Mesenteric fat pad (tissue), 1 donor: ENCODE measurements around the gene DCUN1D4. TPM values are rescaled to one million over a fixed set of nuclear protein-coding genes. Genes with fewer than 3 reads are reported as not detected.

Source experiments
- DNase-seq: peaks from one replicate; pipeline ENCODE4 v3.0.0-alpha.2; 2020; ENCODE audit warnings: low spot score
- total RNA-seq: library from RNA; stranded (reverse); fragmentation: NEBNext Ultra II Directional; extraction: Animal tissue kit (Norgen Biotek cat#: 25700); gene quantifications from one replicate; pipeline ENCODE4 v1.2.1, GENCODE V29; 2021
- donor health status: DM: yes; HTN: yes; CAD: no.

The DCUN1D4 gene
- total RNA-seq, 1 donor from 2014 or later = 59.1 TPM

GRCh38 chr4:51963841-51964517 lies 121.0 kb downstream of the DCUN1D4 start:
- DNase-seq = no peak

- DNase-seq = no peak
These were observed 122.9 kb downstream of the DCUN1D4 start for GRCh38 chr4:51965862-51966261.

Other genes with a start within 250 kb of the DCUN1D4 start
- 0.42 TPM for gene LRRC66, start 177.2 kb downstream of the DCUN1D4 start, total RNA-seq
- 65.3 TPM for gene SGCB, start 195.1 kb downstream of the DCUN1D4 start, total RNA-seq
- gene SPATA18, start 208.2 kb downstream of the DCUN1D4 start, total RNA-seq = 7.2 TPM